Measurements from ENCODE around the gene CNOT1.
A peak's percentile ranks its signal among the peaks of the same experiment; 100 is the strongest.

DNA sequence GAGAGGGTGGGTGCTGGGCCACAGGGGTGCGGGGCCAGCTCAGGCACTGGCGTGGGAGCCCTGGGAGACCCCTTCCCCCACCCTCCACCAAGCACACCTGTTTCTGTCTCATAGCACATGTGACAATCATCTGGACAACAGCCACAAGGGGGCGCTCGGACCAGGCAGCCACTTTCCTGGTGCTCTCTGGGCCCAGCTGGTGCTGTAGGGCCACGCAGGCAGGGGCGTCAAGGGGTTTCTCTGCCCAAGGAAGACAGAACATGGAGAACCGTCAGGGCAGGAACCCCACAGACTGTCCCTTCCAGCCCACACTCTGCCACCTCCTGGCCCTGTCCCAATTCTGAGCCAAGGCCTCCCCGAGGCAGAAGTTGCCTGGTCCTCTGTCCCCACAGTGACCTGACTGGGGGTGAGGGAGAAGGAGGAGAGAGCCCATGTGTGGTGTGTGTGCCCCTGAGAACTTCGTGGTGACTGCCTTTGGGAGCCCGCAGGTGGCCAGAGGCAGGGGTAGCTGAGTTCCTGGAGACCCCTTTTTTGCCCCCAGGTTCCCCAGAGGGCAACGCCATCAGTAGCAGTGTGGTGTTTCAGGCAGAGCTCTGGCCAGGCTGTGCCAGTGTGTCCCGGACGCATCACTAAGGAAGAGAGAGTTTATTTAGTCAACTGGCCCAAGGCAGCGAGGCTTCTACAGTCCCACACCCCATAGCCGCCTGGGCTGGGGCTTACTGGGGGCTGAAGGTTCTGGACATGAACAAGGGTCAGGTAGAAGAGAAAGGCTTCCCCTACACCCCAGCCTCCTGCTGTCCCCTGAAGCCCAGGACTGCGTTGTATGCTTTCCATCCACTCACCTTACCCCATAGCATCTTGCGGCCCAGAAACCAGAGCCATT lies 117.5 kb downstream of the CNOT1 start:
- TF ChIP-seq, protein P1, sequence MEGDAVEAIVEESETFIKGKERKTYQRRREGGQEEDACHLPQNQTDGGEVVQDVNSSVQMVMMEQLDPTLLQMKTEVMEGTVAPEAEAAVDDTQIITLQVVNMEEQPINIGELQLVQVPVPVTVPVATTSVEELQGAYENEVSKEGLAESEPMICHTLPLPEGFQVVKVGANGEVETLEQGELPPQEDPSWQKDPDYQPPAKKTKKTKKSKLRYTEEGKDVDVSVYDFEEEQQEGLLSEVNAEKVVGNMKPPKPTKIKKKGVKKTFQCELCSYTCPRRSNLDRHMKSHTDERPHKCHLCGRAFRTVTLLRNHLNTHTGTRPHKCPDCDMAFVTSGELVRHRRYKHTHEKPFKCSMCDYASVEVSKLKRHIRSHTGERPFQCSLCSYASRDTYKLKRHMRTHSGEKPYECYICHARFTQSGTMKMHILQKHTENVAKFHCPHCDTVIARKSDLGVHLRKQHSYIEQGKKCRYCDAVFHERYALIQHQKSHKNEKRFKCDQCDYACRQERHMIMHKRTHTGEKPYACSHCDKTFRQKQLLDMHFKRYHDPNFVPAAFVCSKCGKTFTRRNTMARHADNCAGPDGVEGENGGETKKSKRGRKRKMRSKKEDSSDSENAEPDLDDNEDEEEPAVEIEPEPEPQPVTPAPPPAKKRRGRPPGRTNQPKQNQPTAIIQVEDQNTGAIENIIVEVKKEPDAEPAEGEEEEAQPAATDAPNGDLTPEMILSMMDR (IDR thresholded peaks at IDR 0.05; ENCODE audit: low read length): peak; percentile 84
- TF ChIP-seq EZH2 (IDR thresholded peaks at IDR 0.05; ENCODE audit: borderline replicate concordance, low read length): no peak

Measured in OCI-LY1 (cell line).